BLaER1 (cell line): Measurements from ENCODE around the gene PRR3.
A peak's percentile ranks its signal among the peaks of the same experiment; 100 is the strongest.

Experiments used
- H3K27ac ChIP-seq: shearing (Covaris generic); formaldehyde crosslinking; 2 replicates; pipeline ENCODE4 v1.8.1; 2022
- H3K27me3 ChIP-seq: shearing (Covaris generic); formaldehyde crosslinking; 2 replicates; pipeline ENCODE4 v1.8.1; 2022
- H3K36me3 ChIP-seq: shearing (Covaris generic); formaldehyde crosslinking; 2 replicates; pipeline ENCODE4 v1.8.1; 2022
- H3K4me1 ChIP-seq: shearing (Covaris generic); formaldehyde crosslinking; 2 replicates; pipeline ENCODE4 v1.8.1; 2022
- H3K4me2 ChIP-seq: shearing (Covaris generic); formaldehyde crosslinking; 2 replicates; pipeline ENCODE4 v1.8.1; 2022
- H3K4me3 ChIP-seq: shearing (Covaris generic); formaldehyde crosslinking; 2 replicates; pipeline ENCODE4 v1.8.1; 2022
- H3K9ac ChIP-seq: shearing (Covaris generic); formaldehyde crosslinking; 2 replicates; pipeline ENCODE4 v1.8.1; 2022
- H3K9me3 ChIP-seq: shearing (Covaris generic); formaldehyde crosslinking; 2 replicates; pipeline ENCODE4 v1.8.1; 2022
- H4K20me1 ChIP-seq: shearing (Covaris generic); formaldehyde crosslinking; 2 replicates; pipeline ENCODE4 v1.8.1; 2022
- Cebpa-rat ChIP-seq: shearing (Covaris generic); IDR thresholded peaks from 2 replicates; pipeline ENCODE4 v1.8.1; 2022

The PRR3 gene

GRCh38 chr6:30570263-30570662 is 13.2 kb downstream of the PRR3 start:
- Histone ChIP-seq H3K9ac (peak overlapping the region; percentile 91), H4K20me1 (peaks cover 39% of the 10 kb centered on the region), H3K36me3 (peaks cover 25% of the 10 kb centered on the region; the same call in 1 of the 2 replicates), H3K27ac (no peak overlapping the region), H3K4me1 (peaks cover 40% of the 10 kb centered on the region), H3K9me3 (no peaks in the 10 kb centered on the region), H3K4me3 (peak overlapping the region; percentile 75), H3K4me2 (peak overlapping the region; percentile 92), H3K27me3 (no peaks in the 10 kb centered on the region)
- no peak for TF ChIP-seq Cebpa-rat

DNA sequence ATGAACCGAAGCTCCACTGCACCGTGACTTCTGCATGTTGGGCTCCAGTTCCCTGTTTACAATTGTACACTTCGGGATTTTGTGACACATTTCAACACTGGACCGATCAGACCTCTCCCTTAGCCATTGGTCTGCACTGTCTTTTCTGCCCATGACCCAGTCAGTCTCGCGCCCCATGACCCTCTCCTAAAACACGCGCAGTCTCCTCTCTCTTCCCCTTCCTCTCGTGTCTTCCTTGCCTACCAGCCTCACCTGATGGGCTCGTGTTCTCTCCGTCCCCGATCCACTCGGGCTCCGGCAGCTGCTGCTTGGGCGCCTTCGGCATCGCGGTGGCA is 13.6 kb downstream of the PRR3 start:
- Histone ChIP-seq H3K9ac (peak overlapping the region; percentile 91), H3K4me3 (peak overlapping the region; percentile 75), H4K20me1 (peaks cover 43% of the 10 kb centered on the region), H3K36me3 (peaks cover 30% of the 10 kb centered on the region), H3K27me3 (no peaks in the 10 kb centered on the region), H3K4me1 (peaks cover 40% of the 10 kb centered on the region), H3K4me2 (peak overlapping the region; percentile 92), H3K9me3 (no peaks in the 10 kb centered on the region), H3K27ac (peak overlapping the region; percentile 91)
- no peak for TF ChIP-seq Cebpa-rat

- Histone ChIP-seq H4K20me1 (peaks cover 49% of the 10 kb centered on the region), H3K9me3 (no peaks in the 10 kb centered on the region), H3K4me3 (peak within 1 kb of the TSS; percentile 75), H3K27me3 (no peaks in the 10 kb centered on the region), H3K4me2 (peak within 1 kb of the TSS; percentile 92), H3K27ac (peak within 1 kb of the TSS; percentile 91), H3K4me1 (peaks cover 40% of the 10 kb centered on the region), H3K36me3 (peaks cover 32% of the 10 kb centered on the region), H3K9ac (peak within 1 kb of the TSS; percentile 91)
- no peak for TF ChIP-seq Cebpa-rat
Observed at GRCh38 chr6:30571075-30571761, 14.1 kb downstream of the PRR3 start, which contains the start of gene ABCF1. Gene ABCF1 (plus strand): TSS chr6:30571442. CDS start chr6:30571488, 46 bp downstream.

DNA sequence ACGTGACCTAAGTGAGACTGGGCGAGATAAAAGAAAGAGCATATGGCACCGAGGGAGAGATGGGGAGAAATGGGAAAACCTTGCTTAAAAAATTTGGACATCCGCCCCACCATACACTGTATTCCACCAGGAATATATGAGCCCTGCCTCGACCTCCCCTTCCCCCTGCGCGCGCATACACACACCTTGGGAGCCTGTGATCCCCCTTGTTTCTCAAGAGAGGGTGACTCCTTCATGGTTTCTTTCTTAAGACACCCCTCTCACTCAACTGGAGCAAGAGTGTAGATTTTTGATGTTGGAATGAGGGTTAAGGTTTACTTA is 14.6 kb downstream of the PRR3 start:
- peak overlapping the region; percentile 90 for H3K4me2 ChIP-seq
- H4K20me1 ChIP-seq, result peaks cover 54% of the 10 kb centered on the region
- peak overlapping the region; percentile 91 for H3K27ac ChIP-seq
- H3K9ac ChIP-seq, result peak overlapping the region; percentile 91
- peaks cover 37% of the 10 kb centered on the region for H3K36me3 ChIP-seq
- peak overlapping the region; percentile 75 for H3K4me3 ChIP-seq
- no peaks in the 10 kb centered on the region for H3K9me3 ChIP-seq
- H3K4me1 ChIP-seq, result peaks cover 40% of the 10 kb centered on the region
- TF ChIP-seq Cebpa-rat, result no peak
- no peaks in the 10 kb centered on the region for H3K27me3 ChIP-seq

- H3K27me3 ChIP-seq, result no peaks in the 10 kb centered on the region
Observed at GRCh38 chr6:30572148-30572547, 15.1 kb downstream of the PRR3 start.

DNA sequence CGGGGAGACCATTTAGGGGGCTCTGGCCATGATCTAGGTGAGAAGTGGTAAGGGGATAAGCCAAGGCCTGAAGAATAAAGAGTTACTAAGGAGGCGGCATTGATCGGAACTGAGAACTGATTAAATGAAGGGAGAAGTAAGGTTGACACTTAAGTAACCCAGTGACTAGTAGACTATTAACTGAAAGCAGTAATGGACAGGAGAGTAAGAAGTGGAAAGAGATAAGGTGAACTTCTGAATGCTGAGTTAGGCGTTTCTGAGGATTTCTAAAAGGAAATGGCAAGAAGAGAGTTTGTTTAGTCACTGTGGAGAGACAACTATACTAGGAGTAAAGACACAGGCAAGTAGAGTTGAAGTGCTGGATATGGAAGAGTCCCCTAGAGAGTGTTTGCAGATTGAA is 16.0 kb downstream of the PRR3 start:
- Histone ChIP-seq H3K36me3 (peaks cover 51% of the 10 kb centered on the region), H3K9me3 (no peaks in the 10 kb centered on the region), H3K27ac (no peak overlapping the region), H4K20me1 (peaks cover 67% of the 10 kb centered on the region), H3K4me3 (peak overlapping the region; percentile 75; the same call in 1 of the 2 replicates), H3K27me3 (no peaks in the 10 kb centered on the region), H3K4me2 (peak overlapping the region; percentile 90), H3K4me1 (peaks cover 40% of the 10 kb centered on the region), H3K9ac (peak overlapping the region; percentile 91)
- TF ChIP-seq Cebpa-rat, result no peak

More at GRCh38 chr6:30572148-30572547, 15.1 kb downstream of the PRR3 start:
- Histone ChIP-seq H3K4me2 (peak overlapping the region; percentile 90), H3K36me3 (peaks cover 42% of the 10 kb centered on the region), H3K9ac (peak overlapping the region; percentile 91), H3K4me3 (peak overlapping the region; percentile 75), H3K27ac (peak overlapping the region; percentile 91), H3K4me1 (peaks cover 40% of the 10 kb centered on the region), H4K20me1 (peaks cover 58% of the 10 kb centered on the region), H3K9me3 (no peaks in the 10 kb centered on the region)
- TF ChIP-seq Cebpa-rat, result no peak

DNA sequence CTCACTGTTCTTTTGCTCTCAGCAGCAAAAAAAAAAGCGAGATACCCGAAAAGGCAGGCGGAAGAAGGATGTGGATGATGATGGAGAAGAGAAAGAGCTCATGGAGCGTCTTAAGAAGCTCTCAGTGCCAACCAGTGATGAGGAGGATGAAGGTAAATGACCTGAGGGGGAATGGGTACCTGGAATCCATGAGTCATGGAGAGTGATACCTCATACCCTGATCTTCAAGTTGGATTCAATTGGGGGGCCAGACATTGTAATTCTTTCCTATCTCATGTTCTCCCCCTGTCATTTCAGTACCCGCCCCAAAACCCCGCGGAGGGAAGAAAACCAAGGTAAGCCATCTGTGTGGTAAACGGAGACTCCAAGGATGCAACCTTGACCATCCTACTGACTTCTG is 21.0 kb downstream of the PRR3 start:
- H3K27ac ChIP-seq, result no peak overlapping the region
- H3K4me2 ChIP-seq, result no peak overlapping the region
- no peak for TF ChIP-seq Cebpa-rat
- no peak overlapping the region for H3K9ac ChIP-seq
- no peak overlapping the region for H3K4me3 ChIP-seq
- peaks cover 98% of the 10 kb centered on the region for H3K36me3 ChIP-seq
- no peaks in the 10 kb centered on the region for H3K9me3 ChIP-seq
- H3K4me1 ChIP-seq, result peaks cover 17% of the 10 kb centered on the region
- H3K27me3 ChIP-seq, result no peaks in the 10 kb centered on the region
- H4K20me1 ChIP-seq, result peaks cover 66% of the 10 kb centered on the region

DNA sequence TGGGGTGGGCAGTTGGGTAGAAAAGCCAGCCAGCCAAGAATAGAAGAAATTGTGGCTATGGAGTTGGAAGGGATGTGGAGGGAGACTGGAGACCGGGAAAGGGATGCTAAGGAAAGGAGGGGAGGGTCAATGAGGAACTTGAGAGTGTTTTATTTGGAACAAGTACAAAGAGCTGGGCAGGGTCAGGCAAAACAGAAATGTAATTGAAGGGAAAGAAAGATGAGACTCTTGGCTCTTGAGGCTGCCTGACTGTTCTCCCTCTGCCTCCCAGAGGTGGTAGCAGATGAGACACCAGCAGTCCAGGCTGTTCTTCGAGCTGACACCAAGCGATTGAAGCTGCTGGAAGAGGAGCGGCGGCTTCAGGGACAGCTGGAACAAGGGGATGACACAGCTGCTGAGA is 26.8 kb downstream of the PRR3 start:
- H3K4me2 ChIP-seq, result no peak overlapping the region
- H3K9ac ChIP-seq, result no peak overlapping the region
- peaks cover 100% of the 10 kb centered on the region for H3K36me3 ChIP-seq
- H3K4me3 ChIP-seq, result no peak overlapping the region
- peaks cover 15% of the 10 kb centered on the region for H4K20me1 ChIP-seq
- H3K27me3 ChIP-seq, result no peaks in the 10 kb centered on the region
- H3K4me1 ChIP-seq, result no peaks in the 10 kb centered on the region
- no peak overlapping the region for H3K27ac ChIP-seq
- no peak for TF ChIP-seq Cebpa-rat
- H3K9me3 ChIP-seq, result no peaks in the 10 kb centered on the region

DNA sequence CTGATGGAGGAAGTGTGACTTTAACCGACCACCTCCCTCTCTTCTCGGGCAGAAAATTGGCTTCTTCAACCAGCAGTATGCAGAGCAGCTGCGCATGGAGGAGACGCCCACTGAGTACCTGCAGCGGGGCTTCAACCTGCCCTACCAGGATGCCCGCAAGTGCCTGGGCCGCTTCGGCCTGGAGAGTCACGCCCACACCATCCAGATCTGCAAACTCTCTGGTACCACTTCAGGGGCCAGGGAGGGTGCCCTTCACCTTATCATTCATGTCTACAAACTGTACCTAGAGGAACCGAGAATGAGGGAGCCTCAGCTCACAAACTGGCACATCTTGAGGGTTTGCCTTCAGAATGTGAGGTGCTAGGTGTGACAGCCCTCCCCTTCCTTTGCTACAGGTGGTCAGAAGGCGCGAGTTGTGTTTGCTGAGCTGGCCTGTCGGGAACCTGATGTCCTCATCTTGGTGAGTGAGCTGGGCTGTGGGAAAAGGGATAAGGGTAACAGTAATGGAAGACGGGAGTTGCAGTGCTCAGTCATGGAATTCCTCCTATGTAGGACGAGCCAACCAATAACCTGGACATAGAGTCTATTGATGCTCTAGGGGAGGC is 32.8 kb downstream of the PRR3 start:
- no peak overlapping the region for H3K4me2 ChIP-seq
- H3K9me3 ChIP-seq, result no peaks in the 10 kb centered on the region
- peaks cover 54% of the 10 kb centered on the region for H4K20me1 ChIP-seq
- TF ChIP-seq Cebpa-rat, result no peak
- no peaks in the 10 kb centered on the region for H3K4me1 ChIP-seq
- H3K27ac ChIP-seq, result no peak overlapping the region
- no peak overlapping the region for H3K9ac ChIP-seq
- H3K36me3 ChIP-seq, result peaks cover 100% of the 10 kb centered on the region
- H3K27me3 ChIP-seq, result no peaks in the 10 kb centered on the region
- no peak overlapping the region for H3K4me3 ChIP-seq

DNA sequence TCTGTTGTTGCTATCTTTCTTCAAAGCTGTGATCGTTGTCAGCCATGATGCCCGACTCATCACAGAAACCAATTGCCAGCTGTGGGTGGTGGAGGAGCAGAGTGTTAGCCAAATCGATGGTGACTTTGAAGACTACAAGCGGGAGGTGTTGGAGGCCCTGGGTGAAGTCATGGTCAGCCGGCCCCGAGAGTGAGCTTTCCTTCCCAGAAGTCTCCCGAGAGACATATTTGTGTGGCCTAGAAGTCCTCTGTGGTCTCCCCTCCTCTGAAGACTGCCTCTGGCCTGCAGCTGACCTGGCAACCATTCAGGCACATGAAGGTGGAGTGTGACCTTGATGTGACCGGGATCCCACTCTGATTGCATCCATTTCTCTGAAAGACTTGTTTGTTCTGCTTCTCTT is 33.4 kb downstream of the PRR3 start:
- H3K4me1 ChIP-seq, result no peaks in the 10 kb centered on the region
- H3K27me3 ChIP-seq, result no peaks in the 10 kb centered on the region
- TF ChIP-seq Cebpa-rat, result no peak
- peaks cover 60% of the 10 kb centered on the region for H4K20me1 ChIP-seq
- H3K4me3 ChIP-seq, result no peak overlapping the region
- H3K9ac ChIP-seq, result no peak overlapping the region
- no peaks in the 10 kb centered on the region for H3K9me3 ChIP-seq
- no peak overlapping the region for H3K27ac ChIP-seq
- H3K36me3 ChIP-seq, result peaks cover 100% of the 10 kb centered on the region
- no peak overlapping the region for H3K4me2 ChIP-seq
